OCI-LY1 (cell line): Measurements from ENCODE around the gene SCAMP3.

ENCODE experiments used
- H2AFZ ChIP-seq: fragments of 200-600 bp; sonication (generic), shearing (Covaris generic); 2 replicates; pipeline ENCODE4 v1.6.0; 2014; ENCODE audit warnings: antibody characterized with exemption, mild to moderate bottlenecking, low read length
- H3F3A ChIP-seq: fragments of 200-600 bp; sonication (generic), shearing (Covaris generic); 2 replicates; pipeline ENCODE4 v1.6.0; 2014; ENCODE audit warnings: mild to moderate bottlenecking, antibody characterized with exemption, low read length, moderate library complexity; ENCODE audit not compliant: insufficient read depth
- H3K27ac ChIP-seq: fragments of 200-600 bp; sonication (generic); 2 replicates; pipeline ENCODE4 v1.5.1; 2014; ENCODE audit warnings: low read length, mixed run types, mild to moderate bottlenecking, low read depth; ENCODE audit not compliant: poor library complexity, severe bottlenecking
- H3K27me3 ChIP-seq: fragments of 200-600 bp; sonication (generic); 2 replicates; pipeline ENCODE4 v1.6.0; 2014; ENCODE audit warnings: antibody characterized with exemption, mild to moderate bottlenecking, low read length, moderate library complexity; ENCODE audit not compliant: insufficient read depth
- H3K36me3 ChIP-seq: fragments of 200-600 bp; sonication (generic); 2 replicates; pipeline ENCODE4 v1.6.1; 2014; ENCODE audit warnings: mild to moderate bottlenecking, antibody characterized with exemption, low read length, moderate library complexity, mixed read lengths; ENCODE audit not compliant: insufficient read depth
- H3K4me1 ChIP-seq: fragments of 200-600 bp; sonication (generic); 2 replicates; pipeline ENCODE4 v1.5.1; 2014; ENCODE audit warnings: mild to moderate bottlenecking, low read length, moderate library complexity; ENCODE audit not compliant: insufficient read depth, severe bottlenecking
- H3K4me2 ChIP-seq: fragments of 200-600 bp; sonication (generic), shearing (Covaris generic); 2 replicates; pipeline ENCODE4 v1.6.1; 2014; ENCODE audit warnings: low read length
- H3K4me3 ChIP-seq: fragments of 200-600 bp; sonication (generic); 2 replicates; pipeline ENCODE4 v1.5.1; 2014; ENCODE audit warnings: low read length, low read depth, mild to moderate bottlenecking, mixed read lengths; ENCODE audit not compliant: poor library complexity, severe bottlenecking
- H3K79me2 ChIP-seq: fragments of 200-600 bp; shearing (Covaris generic); 2 replicates; pipeline ENCODE4 v1.6.1; 2016; ENCODE audit warnings: mixed run types, low read length, mixed read lengths; ENCODE audit not compliant: insufficient read depth
- H3K9ac ChIP-seq: fragments of 200-600 bp; sonication (generic), shearing (Covaris generic); 2 replicates; pipeline ENCODE4 v1.6.1; 2014; ENCODE audit warnings: mild to moderate bottlenecking, low read length, mixed read lengths
- H3K9me2 ChIP-seq: fragments of 200-600 bp; sonication (generic), shearing (Covaris generic); 2 replicates; pipeline ENCODE4 v1.6.1; 2014; ENCODE audit warnings: low read depth, mild to moderate bottlenecking, low read length, mixed read lengths
- H3K9me3 ChIP-seq: fragments of 200-600 bp; shearing (Covaris generic); 2 replicates; pipeline ENCODE4 v1.6.1; 2014; ENCODE audit warnings: low read length, mixed read lengths
- H4K20me1 ChIP-seq: fragments of 200-600 bp; sonication (generic), shearing (Covaris generic); 2 replicates; pipeline ENCODE4 v1.6.0; 2016; ENCODE audit warnings: mild to moderate bottlenecking, low read length; ENCODE audit not compliant: insufficient read depth
- CTCF ChIP-seq: fragments of 200-600 bp; sonication (generic), shearing (Covaris generic); IDR thresholded peaks from 2 replicates; pipeline ENCODE4 v1.5.1; 2017; ENCODE audit warnings: mild to moderate bottlenecking, antibody characterized with exemption, low read length, moderate library complexity, mixed read lengths
- EZH2 ChIP-seq: fragments of 200-600 bp; sonication (generic), shearing (Covaris generic); IDR thresholded peaks from 2 replicates; pipeline ENCODE4 v1.8.0; 2017; ENCODE audit warnings: borderline replicate concordance, mixed run types, mild to moderate bottlenecking, antibody characterized with exemption, low read length, moderate library complexity, mixed read lengths

Gene SCAMP3

GRCh38 chr1:155210314-155211104 lies 51.7 kb downstream of the SCAMP3 start:
- H3K4me2 ChIP-seq, result peak overlapping the region; percentile 95
- peak overlapping the region; percentile 94 for H3K4me3 ChIP-seq
- no peak overlapping the region for H2AFZ ChIP-seq
- peaks cover 31% of the 10 kb centered on the region for H3K4me1 ChIP-seq
- no peak overlapping the region for H3K27ac ChIP-seq
- no peak for TF ChIP-seq EZH2
- TF ChIP-seq CTCF, result no peak
- no peaks in the 10 kb centered on the region for H3K27me3 ChIP-seq
- H3K79me2 ChIP-seq, result no peaks in the 10 kb centered on the region
- H3K9ac ChIP-seq, result no peak overlapping the region; the same call in 1 of the 2 replicates
- no peaks in the 10 kb centered on the region for H3K36me3 ChIP-seq
- H3K9me2 ChIP-seq, result no peaks in the 10 kb centered on the region
- H3K9me3 ChIP-seq, result no peaks in the 10 kb centered on the region
- H4K20me1 ChIP-seq, result no peaks in the 10 kb centered on the region
- peaks cover 4% of the 10 kb centered on the region; the same call in 1 of the 2 replicates for H3F3A ChIP-seq

- H3K27me3 ChIP-seq, result no peaks in the 10 kb centered on the region
- no peaks in the 10 kb centered on the region for H3K79me2 ChIP-seq
- peak overlapping the region; percentile 94 for H3K4me3 ChIP-seq
- H3K27ac ChIP-seq, result peak overlapping the region; percentile 15
- H3K4me1 ChIP-seq, result peaks cover 31% of the 10 kb centered on the region
- no peak overlapping the region for H2AFZ ChIP-seq
- TF ChIP-seq EZH2 (no peak), CTCF (no peak)
- peak overlapping the region; percentile 81 for H3K9ac ChIP-seq
- H3K4me2 ChIP-seq, result peak overlapping the region; percentile 95
- H3K9me3 ChIP-seq, result no peaks in the 10 kb centered on the region
- no peaks in the 10 kb centered on the region for H4K20me1 ChIP-seq
- H3K9me2 ChIP-seq, result no peaks in the 10 kb centered on the region
- no peaks in the 10 kb centered on the region for H3K36me3 ChIP-seq
- H3F3A ChIP-seq, result peaks cover 4% of the 10 kb centered on the region; the same call in 1 of the 2 replicates
Measured at GRCh38 chr1:155209312-155209721, 52.8 kb downstream of the SCAMP3 start.

- Histone ChIP-seq H3K27ac (peak within 1 kb of the TSS; percentile 58), H4K20me1 (no peaks in the 10 kb centered on the region), H3K4me2 (peak within 1 kb of the TSS; percentile 95), H3K79me2 (no peaks in the 10 kb centered on the region), H3K4me1 (peaks cover 31% of the 10 kb centered on the region), H3K9ac (peak within 1 kb of the TSS; percentile 81), H3K4me3 (peak within 1 kb of the TSS; percentile 94), H3K9me3 (no peaks in the 10 kb centered on the region), H3K9me2 (no peaks in the 10 kb centered on the region), H3K27me3 (no peaks in the 10 kb centered on the region), H3F3A (peaks cover 4% of the 10 kb centered on the region; the same call in 1 of the 2 replicates), H3K36me3 (no peaks in the 10 kb centered on the region), H2AFZ (no peak within 1 kb of the TSS)
- TF ChIP-seq EZH2 (no peak), CTCF (no peak)
Measured at GRCh38 chr1:155208541-155209311, 53.4 kb downstream of the SCAMP3 start, which contains the start of gene MTX1. Gene MTX1, plus strand, starts transcription at chr1:155208695. Its CDS starts 110 bp downstream, at chr1:155208805.
